HEK293 (cell line): ENCODE measurements around the gene PSMD5.

ENCODE experiments used
- YY1 ChIP-seq: fragments of 450-650 bp; formaldehyde crosslinking; IDR thresholded peaks from 2 replicates; pipeline ENCODE4 v1.5.1; 2018; ENCODE audit warnings: missing biosample characterization, missing genetic modification characterization
- ZNF274 ChIP-seq, 2 experiments: fragments of 200-500 bp in 1 of 2; fragments of 450-650 bp in 1 of 2; sonication (Bioruptor generic) in 1 of 2; formaldehyde crosslinking in 1 of 2; IDR thresholded peaks; 2 replicates each; pipeline versions ENCODE4 v1.5.1 to v1.6.1; 2014 to 2016; ENCODE audit warnings: borderline replicate concordance in 1 of 2, inconsistent platforms in 1 of 2, low read length in 1 of 2, missing biosample characterization in 1 of 2, missing genetic modification characterization in 1 of 2
- ZNF658 ChIP-seq: fragments of 450-650 bp; formaldehyde crosslinking; IDR thresholded peaks from 2 replicates; pipeline ENCODE4; 2016; ENCODE audit warnings: missing biosample characterization, missing genetic modification characterization
- TF ChIP-seq, protein P1 (sequence below): fragments of 450-650 bp; formaldehyde crosslinking; IDR thresholded peaks from 2 replicates; pipeline ENCODE4 v1.5.1; 2016; ENCODE audit warnings: missing biosample characterization, missing genetic modification characterization
- TF ChIP-seq, protein P2 (sequence below): fragments of 450-650 bp; formaldehyde crosslinking; IDR thresholded peaks from 2 replicates; pipeline ENCODE4 v1.5.1; 2017; ENCODE audit warnings: missing biosample characterization, missing genetic modification characterization

DNA sequence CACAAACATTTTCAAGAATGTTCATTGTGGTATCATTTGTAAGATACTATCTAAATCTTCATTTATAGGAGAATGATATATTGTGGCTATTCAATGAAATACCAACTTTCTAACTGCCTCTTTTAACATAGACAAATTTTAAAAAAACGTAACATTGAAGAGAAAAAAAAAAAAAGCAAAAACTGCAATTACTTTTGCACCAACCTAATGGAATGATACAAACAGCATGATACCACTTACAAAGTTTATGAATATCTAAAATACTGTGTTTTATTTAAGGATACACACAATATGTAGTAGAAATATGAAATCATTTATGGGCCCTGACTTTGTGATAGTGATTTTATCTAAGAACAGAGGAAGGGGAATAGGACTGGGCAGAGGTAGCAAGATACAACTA is 24.1 kb downstream of the PSMD5 start:
- TF ChIP-seq ZNF658: no peak
- TF ChIP-seq, protein P1, sequence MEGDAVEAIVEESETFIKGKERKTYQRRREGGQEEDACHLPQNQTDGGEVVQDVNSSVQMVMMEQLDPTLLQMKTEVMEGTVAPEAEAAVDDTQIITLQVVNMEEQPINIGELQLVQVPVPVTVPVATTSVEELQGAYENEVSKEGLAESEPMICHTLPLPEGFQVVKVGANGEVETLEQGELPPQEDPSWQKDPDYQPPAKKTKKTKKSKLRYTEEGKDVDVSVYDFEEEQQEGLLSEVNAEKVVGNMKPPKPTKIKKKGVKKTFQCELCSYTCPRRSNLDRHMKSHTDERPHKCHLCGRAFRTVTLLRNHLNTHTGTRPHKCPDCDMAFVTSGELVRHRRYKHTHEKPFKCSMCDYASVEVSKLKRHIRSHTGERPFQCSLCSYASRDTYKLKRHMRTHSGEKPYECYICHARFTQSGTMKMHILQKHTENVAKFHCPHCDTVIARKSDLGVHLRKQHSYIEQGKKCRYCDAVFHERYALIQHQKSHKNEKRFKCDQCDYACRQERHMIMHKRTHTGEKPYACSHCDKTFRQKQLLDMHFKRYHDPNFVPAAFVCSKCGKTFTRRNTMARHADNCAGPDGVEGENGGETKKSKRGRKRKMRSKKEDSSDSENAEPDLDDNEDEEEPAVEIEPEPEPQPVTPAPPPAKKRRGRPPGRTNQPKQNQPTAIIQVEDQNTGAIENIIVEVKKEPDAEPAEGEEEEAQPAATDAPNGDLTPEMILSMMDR (tag by site-specific recombination): no peak
- TF ChIP-seq YY1 (tag by site-specific recombination): no peak
- TF ChIP-seq ZNF274 (IDR thresholded peaks at IDR 0.05; ENCODE audit: low read length): no peak
- TF ChIP-seq ZNF274 (tag by site-specific recombination; IDR thresholded peaks at IDR 0.05; ENCODE audit: borderline replicate concordance): no peak
- TF ChIP-seq, protein P2, sequence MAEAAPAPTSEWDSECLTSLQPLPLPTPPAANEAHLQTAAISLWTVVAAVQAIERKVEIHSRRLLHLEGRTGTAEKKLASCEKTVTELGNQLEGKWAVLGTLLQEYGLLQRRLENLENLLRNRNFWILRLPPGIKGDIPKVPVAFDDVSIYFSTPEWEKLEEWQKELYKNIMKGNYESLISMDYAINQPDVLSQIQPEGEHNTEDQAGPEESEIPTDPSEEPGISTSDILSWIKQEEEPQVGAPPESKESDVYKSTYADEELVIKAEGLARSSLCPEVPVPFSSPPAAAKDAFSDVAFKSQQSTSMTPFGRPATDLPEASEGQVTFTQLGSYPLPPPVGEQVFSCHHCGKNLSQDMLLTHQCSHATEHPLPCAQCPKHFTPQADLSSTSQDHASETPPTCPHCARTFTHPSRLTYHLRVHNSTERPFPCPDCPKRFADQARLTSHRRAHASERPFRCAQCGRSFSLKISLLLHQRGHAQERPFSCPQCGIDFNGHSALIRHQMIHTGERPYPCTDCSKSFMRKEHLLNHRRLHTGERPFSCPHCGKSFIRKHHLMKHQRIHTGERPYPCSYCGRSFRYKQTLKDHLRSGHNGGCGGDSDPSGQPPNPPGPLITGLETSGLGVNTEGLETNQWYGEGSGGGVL (tag by site-specific recombination): no peak
